ENCODE results near the gene ADI1. TPM values are rescaled to one million over a fixed set of nuclear protein-coding genes. Genes with fewer than 3 reads are reported as not detected.
"Not testable (repeated sequence)": the region's sequence is repeated elsewhere in the genome, so short reads cannot be mapped to it uniquely, and the experiment has no call there.

ADI1 gene
- total RNA-seq, 1 donor from 2014 or later: 36.0 TPM

- intact Hi-C loops (cut with micrococcal nuclease): loop anchor here (5.0 to 10.0 kb wide), 2 partner anchors 286 to 1339 kb away; no protein-coding TSS in a partner anchor
- Mint-ChIP-seq H3K27me3 (ENCODE audit: insufficient read depth) (no peaks in the 10 kb centered on the region), H3K4me3 (no peak overlapping the region), H3K36me3 (ENCODE audit: low read depth) (peaks cover 15% of the 10 kb centered on the region), H3K4me1 (ENCODE audit: low read depth) (peaks cover 7% of the 10 kb centered on the region), H3K9me3 (no peaks in the 10 kb centered on the region), H3K27ac (no peak overlapping the region)
- no peak for DNase-seq (ENCODE audit: low spot score)
These were observed 58.2 kb downstream of the ADI1 start for GRCh38 chr2:3460831-3461800.

DNA sequence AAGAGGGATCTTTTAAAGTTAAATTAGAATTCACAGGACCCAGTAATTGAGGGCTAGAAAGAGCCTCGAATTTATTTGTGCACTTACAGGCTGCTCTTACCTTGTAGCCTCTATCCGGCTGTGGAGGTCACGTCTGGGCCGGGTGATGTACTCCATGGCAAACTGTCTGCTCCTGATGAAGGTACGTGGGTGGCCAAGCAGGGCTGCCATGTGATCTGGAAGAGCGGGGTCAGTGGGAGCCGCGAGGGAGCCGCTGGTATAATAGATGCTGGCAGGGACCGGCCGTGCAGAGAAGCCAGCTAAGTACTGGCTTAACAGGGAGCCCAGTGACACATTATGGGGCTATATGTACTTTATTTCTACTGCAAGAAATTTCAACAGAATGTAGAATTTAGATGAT, 59.2 kb downstream of the ADI1 start:
- Mint-ChIP-seq H3K27ac (no peak overlapping the region), H3K4me3 (no peak overlapping the region), H3K27me3 (ENCODE audit: insufficient read depth) (no peaks in the 10 kb centered on the region), H3K4me1 (ENCODE audit: low read depth) (peaks cover 7% of the 10 kb centered on the region), H3K9me3 (no peaks in the 10 kb centered on the region), H3K36me3 (ENCODE audit: low read depth) (peaks cover 21% of the 10 kb centered on the region)
- no peak for DNase-seq (ENCODE audit: low spot score)
- intact Hi-C loops (cut with micrococcal nuclease): loop anchor here (5.0 to 10.0 kb wide), 2 partner anchors 285 to 1338 kb away; no protein-coding TSS in a partner anchor

- no peak overlapping the region for H3K4me3 Mint-ChIP-seq
- peaks cover 20% of the 10 kb centered on the region for H3K36me3 Mint-ChIP-seq (ENCODE audit: low read depth)
- no peak overlapping the region for H3K27ac Mint-ChIP-seq
These were observed 59.9 kb downstream of the ADI1 start for GRCh38 chr2:3459185-3460015.

GRCh38 chr2:3458396-3459184, 60.7 kb downstream of the ADI1 start:
- DNase-seq (ENCODE audit: low spot score): no peak
- intact Hi-C loops (cut with micrococcal nuclease): no loop called here
- peaks cover 16% of the 10 kb centered on the region for H3K36me3 Mint-ChIP-seq (ENCODE audit: low read depth)
- no peaks in the 10 kb centered on the region for H3K27me3 Mint-ChIP-seq (ENCODE audit: insufficient read depth)
- peaks cover 7% of the 10 kb centered on the region for H3K4me1 Mint-ChIP-seq (ENCODE audit: low read depth)
- no peaks in the 10 kb centered on the region for H3K9me3 Mint-ChIP-seq
- no peak overlapping the region for H3K4me3 Mint-ChIP-seq
- no peak overlapping the region for H3K27ac Mint-ChIP-seq

More at GRCh38 chr2:3459185-3460015, 59.9 kb downstream of the ADI1 start:
- no peaks in the 10 kb centered on the region for H3K27me3 Mint-ChIP-seq (ENCODE audit: insufficient read depth)
- peaks cover 7% of the 10 kb centered on the region for H3K4me1 Mint-ChIP-seq (ENCODE audit: low read depth)
- intact Hi-C loops (cut with micrococcal nuclease): loop anchor here (5.0 to 10.0 kb wide), 2 partner anchors 285 to 1337 kb away; no protein-coding TSS in a partner anchor
- DNase-seq (ENCODE audit: low spot score): no peak
- H3K9me3 Mint-ChIP-seq: no peaks in the 10 kb centered on the region

DNA sequence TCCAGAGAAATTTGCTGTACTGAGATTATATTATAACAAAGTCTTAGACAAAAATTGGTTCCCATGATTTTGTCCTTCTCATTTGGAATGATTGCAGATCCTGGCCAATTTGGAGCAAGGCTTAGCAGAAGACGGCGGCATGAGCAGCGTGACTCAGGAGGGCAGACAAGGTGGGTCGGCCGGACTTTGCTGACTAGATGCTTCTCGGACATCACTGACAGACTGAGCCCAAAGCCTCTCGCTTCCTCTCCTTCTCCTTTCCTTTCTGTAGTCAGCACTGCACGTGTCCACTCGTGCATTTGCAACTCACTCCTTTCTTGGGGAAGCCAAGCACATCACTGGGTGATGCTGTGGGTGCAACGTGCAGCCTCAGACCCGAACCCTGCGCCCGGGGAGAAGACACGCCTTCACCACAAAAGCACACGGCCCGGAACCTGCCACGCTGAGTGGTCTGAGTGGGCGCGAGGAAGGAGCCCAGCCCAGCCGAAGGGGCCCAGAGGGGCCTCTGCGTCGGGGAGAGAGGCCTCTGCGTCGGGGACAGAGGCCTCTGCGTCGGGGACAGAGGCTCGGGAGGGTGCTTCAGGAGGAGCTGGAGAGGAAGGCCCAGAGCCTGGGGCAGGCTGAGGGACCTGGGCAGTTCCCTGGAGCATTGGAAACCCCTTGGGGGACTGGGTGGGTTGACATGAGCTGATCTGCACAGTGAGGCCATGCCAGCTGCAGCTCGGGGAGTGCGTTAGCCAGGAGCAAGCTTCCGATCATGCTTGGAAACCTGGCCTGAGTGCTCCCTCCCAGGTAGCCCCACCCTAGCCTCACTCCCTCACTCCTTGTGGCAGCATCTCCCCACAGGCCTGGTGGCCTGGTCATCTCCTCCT, 61.6 kb downstream of the ADI1 start:
- Mint-ChIP-seq H3K27me3 (ENCODE audit: insufficient read depth) (no peaks in the 10 kb centered on the region), H3K4me1 (ENCODE audit: low read depth) (peaks cover 7% of the 10 kb centered on the region)
- intact Hi-C loops (cut with micrococcal nuclease): no loop called here

GRCh38 chr2:3456125-3456524, 63.2 kb downstream of the ADI1 start:
- H3K36me3 Mint-ChIP-seq (ENCODE audit: low read depth): peaks cover 20% of the 10 kb centered on the region
- intact Hi-C loops (cut with micrococcal nuclease): no loop called here
- no peak overlapping the region for H3K27ac Mint-ChIP-seq
- H3K4me3 Mint-ChIP-seq: no peak overlapping the region
- no peaks in the 10 kb centered on the region for H3K27me3 Mint-ChIP-seq (ENCODE audit: insufficient read depth)
- H3K9me3 Mint-ChIP-seq: no peaks in the 10 kb centered on the region
- DNase-seq (ENCODE audit: low spot score): no peak
- no peaks in the 10 kb centered on the region for H3K4me1 Mint-ChIP-seq (ENCODE audit: low read depth)

More for the DNA sequence above, 61.6 kb downstream of the ADI1 start:
- Mint-ChIP-seq H3K4me3 (no peak overlapping the region), H3K27ac (no peak overlapping the region), H3K36me3 (ENCODE audit: low read depth) (peaks cover 16% of the 10 kb centered on the region), H3K9me3 (no peaks in the 10 kb centered on the region)
- DNase-seq (ENCODE audit: low spot score): no peak

GRCh38 chr2:3454802-3455201, 64.5 kb downstream of the ADI1 start:
- no peak for DNase-seq (ENCODE audit: low spot score)
- peaks cover 20% of the 10 kb centered on the region for H3K36me3 Mint-ChIP-seq (ENCODE audit: low read depth)

DNA sequence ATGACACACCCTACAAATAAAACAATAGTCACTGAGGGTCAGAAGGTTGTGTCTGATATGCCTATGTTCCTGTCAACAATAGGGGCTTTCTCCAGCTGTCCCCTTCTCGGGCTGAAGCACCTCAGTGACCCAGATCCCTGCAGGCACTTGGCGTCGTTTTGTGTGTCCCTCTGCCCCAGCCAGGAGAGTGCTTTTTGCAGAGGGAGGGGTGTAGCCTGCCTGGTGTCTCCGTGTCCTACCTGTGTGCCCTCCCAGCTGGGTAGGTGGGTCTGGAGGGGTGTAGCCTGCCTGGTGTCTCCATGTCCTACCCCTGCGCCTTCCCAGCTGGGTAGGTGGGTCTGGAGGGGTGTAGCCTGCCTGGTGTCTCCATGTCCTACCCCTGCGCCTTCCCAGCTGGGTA, 65.3 kb downstream of the ADI1 start:
- intact Hi-C loops (cut with micrococcal nuclease); H3K27me3 Mint-ChIP-seq (ENCODE audit: insufficient read depth); DNase-seq (ENCODE audit: low spot score); H3K9me3 Mint-ChIP-seq; H3K27ac Mint-ChIP-seq; H3K4me3 Mint-ChIP-seq; H3K4me1 Mint-ChIP-seq (ENCODE audit: low read depth): not testable (repeated sequence)
- H3K36me3 Mint-ChIP-seq (ENCODE audit: low read depth): peaks cover 23% of the 10 kb centered on the region

More at GRCh38 chr2:3454802-3455201, 64.5 kb downstream of the ADI1 start:
- Mint-ChIP-seq H3K4me3 (no peak overlapping the region), H3K4me1 (ENCODE audit: low read depth) (no peaks in the 10 kb centered on the region), H3K27me3 (ENCODE audit: insufficient read depth) (no peaks in the 10 kb centered on the region), H3K27ac (no peak overlapping the region), H3K9me3 (no peaks in the 10 kb centered on the region)
- intact Hi-C loops (cut with micrococcal nuclease): no loop called here

- intact Hi-C loops (cut with micrococcal nuclease): no loop called here
- H3K27ac Mint-ChIP-seq: no peak overlapping the region
- no peaks in the 10 kb centered on the region for H3K4me1 Mint-ChIP-seq (ENCODE audit: low read depth)
- no peak overlapping the region for H3K4me3 Mint-ChIP-seq
- H3K9me3 Mint-ChIP-seq: no peaks in the 10 kb centered on the region
- no peaks in the 10 kb centered on the region for H3K27me3 Mint-ChIP-seq (ENCODE audit: insufficient read depth)
- H3K36me3 Mint-ChIP-seq (ENCODE audit: low read depth): peaks cover 19% of the 10 kb centered on the region
- no peak for DNase-seq (ENCODE audit: low spot score)
These were observed 65.9 kb downstream of the ADI1 start for GRCh38 chr2:3453190-3453999.

GRCh38 chr2:3451926-3452671, 67.2 kb downstream of the ADI1 start:
- no peak overlapping the region for H3K4me3 Mint-ChIP-seq
- intact Hi-C loops (cut with micrococcal nuclease): no loop called here
- no peak overlapping the region for H3K27ac Mint-ChIP-seq
- no peaks in the 10 kb centered on the region for H3K9me3 Mint-ChIP-seq
- H3K36me3 Mint-ChIP-seq (ENCODE audit: low read depth): peaks cover 21% of the 10 kb centered on the region
- DNase-seq (ENCODE audit: low spot score): no peak
- no peaks in the 10 kb centered on the region for H3K4me1 Mint-ChIP-seq (ENCODE audit: low read depth)
- no peaks in the 10 kb centered on the region for H3K27me3 Mint-ChIP-seq (ENCODE audit: insufficient read depth)

All from activated T-helper 1 cell treated with anti-CD3 and anti-CD28 coated beads, Interleukin-12 subunit alpha, Interleukin-12 subunit beta, Interleukin-2, Interleukin-4 antibody, amounts not matched to agents 30 ng/mL and 10 ng/mL and 1 ng/mL, durations not matched to agents 14 hours and 24 hours and 36 hours (primary cell).